HAP-1 (cell line): Measurements from ENCODE around the gene DIP2C.

ENCODE experiments used
- DNase-seq, 2 experiments: peaks; one replicate each; pipeline ENCODE4 v3.0.0-alpha.2; 2016 to 2020; ENCODE audit warnings: low spot score in 2 of 2
- H3K27me3 ChIP-seq: fragments of 250-450 bp; sonication (Bioruptor Pico); 2 replicates; pipeline ENCODE4 v1.5.1; 2020; ENCODE audit warnings: low read depth, mild to moderate bottlenecking, moderate library complexity
- H3K36me3 ChIP-seq: fragments of 250-450 bp; sonication (Bioruptor Pico); replicated peaks from 2 replicates; pipeline ENCODE4 v1.5.1; 2020; ENCODE audit warnings: mild to moderate bottlenecking
- H3K4me1 ChIP-seq: fragments of 250-450 bp; sonication (Bioruptor Pico); 2 replicates; pipeline ENCODE4 v1.5.1; 2020; ENCODE audit warnings: mild to moderate bottlenecking
- H3K4me3 ChIP-seq: fragments of 250-450 bp; sonication (Bioruptor Pico); 2 replicates; pipeline ENCODE4 v1.5.1; 2020; ENCODE audit warnings: mild to moderate bottlenecking, moderate library complexity
- H3K9me3 ChIP-seq: fragments of 250-450 bp; sonication (Bioruptor Pico); 2 replicates; pipeline ENCODE4 v1.5.1; 2020; ENCODE audit warnings: mild to moderate bottlenecking, moderate library complexity
- in situ Hi-C: fragments of 300-500 bp; cut with MboI; formaldehyde crosslinking; loops from 3 replicates; pipeline ENCODE4 v1.14.3; 2020; ENCODE audit warnings: low sequenced_read_pairs, inconsistent platforms, mixed read lengths

Gene DIP2C

DNA sequence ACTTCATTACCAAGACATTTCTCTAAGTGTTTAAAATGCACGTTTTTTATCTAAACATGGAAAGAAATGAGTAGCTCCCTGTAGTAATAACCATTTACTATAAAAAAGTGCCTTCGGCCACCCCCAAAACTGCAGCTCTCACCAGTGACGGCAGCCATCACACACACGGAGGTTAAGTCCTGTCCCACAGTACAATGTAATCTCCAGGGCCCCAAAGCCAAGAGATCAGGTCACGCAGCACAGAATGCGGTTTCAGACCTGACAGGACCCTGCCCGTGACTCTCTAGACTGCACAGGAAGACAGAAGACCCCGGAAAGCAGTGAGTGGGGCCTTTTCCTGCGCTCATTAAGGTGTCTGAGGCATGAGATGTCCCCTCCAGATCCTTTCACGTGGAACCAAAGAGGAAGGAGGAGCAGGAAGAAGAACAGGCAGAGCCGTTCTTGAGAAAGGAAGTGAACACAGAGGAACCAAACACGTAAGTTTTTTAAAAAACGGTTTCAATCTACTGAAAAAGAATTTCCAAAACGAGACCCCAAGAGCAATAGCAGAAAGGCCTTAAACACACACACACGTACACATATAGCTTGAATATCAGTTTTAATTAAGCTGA, 428.5 kb downstream of the DIP2C start:
- Histone ChIP-seq H3K36me3 (no peaks in the 10 kb centered on the region), H3K9me3 (no peaks in the 10 kb centered on the region), H3K4me3 (no peak overlapping the region), H3K4me1 (no peaks in the 10 kb centered on the region), H3K27me3 (no peaks in the 10 kb centered on the region)
- in situ Hi-C loops: no loop called here
- no peak for DNase-seq

GRCh38 chr10:251982-252582, 437.4 kb downstream of the DIP2C start:
- no peaks in the 10 kb centered on the region for H3K4me1 ChIP-seq
- in situ Hi-C loops: no loop called here
- H3K27me3 ChIP-seq: no peaks in the 10 kb centered on the region
- no peak for DNase-seq
- H3K9me3 ChIP-seq: no peaks in the 10 kb centered on the region
- H3K4me3 ChIP-seq: no peak overlapping the region
- H3K36me3 ChIP-seq: peaks cover 19% of the 10 kb centered on the region

GRCh38 chr10:248307-248706, 441.2 kb downstream of the DIP2C start:
- H3K36me3 ChIP-seq: peaks cover 22% of the 10 kb centered on the region
- no peaks in the 10 kb centered on the region for H3K4me1 ChIP-seq
- no peak overlapping the region for H3K4me3 ChIP-seq
- H3K9me3 ChIP-seq: no peaks in the 10 kb centered on the region
- no peaks in the 10 kb centered on the region for H3K27me3 ChIP-seq
- in situ Hi-C loops: no loop called here
- DNase-seq: no peak

GRCh38 chr10:247480-247879, 442.0 kb downstream of the DIP2C start:
- DNase-seq: no peak
- Histone ChIP-seq H3K9me3 (no peaks in the 10 kb centered on the region), H3K36me3 (peaks cover 27% of the 10 kb centered on the region), H3K27me3 (no peaks in the 10 kb centered on the region), H3K4me3 (no peak overlapping the region), H3K4me1 (no peaks in the 10 kb centered on the region)
- in situ Hi-C loops: no loop called here

DNA sequence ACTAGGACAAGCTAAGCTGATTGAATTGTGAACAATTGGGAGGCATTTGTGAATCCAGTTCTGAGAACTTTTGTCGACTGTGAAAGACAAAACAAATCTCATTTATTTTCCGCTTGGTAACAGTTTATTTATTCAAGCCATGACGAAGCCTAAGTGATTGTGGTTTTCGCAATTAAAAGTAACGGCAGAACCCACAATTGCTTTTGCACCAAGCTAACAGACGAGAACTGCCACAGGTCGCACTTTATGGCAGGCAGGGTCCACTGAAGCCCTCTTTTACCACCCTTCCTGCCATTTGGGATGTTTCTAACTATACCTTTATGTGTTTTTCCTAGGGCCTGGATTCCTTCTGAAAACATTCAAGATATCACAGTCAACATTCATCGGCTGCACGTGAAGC, 443.0 kb downstream of the DIP2C start:
- no peaks in the 10 kb centered on the region for H3K9me3 ChIP-seq
- in situ Hi-C loops: no loop called here

GRCh38 chr10:244227-244626, 445.2 kb downstream of the DIP2C start:
- Histone ChIP-seq H3K36me3 (peaks cover 30% of the 10 kb centered on the region), H3K27me3 (no peaks in the 10 kb centered on the region), H3K9me3 (no peaks in the 10 kb centered on the region), H3K4me3 (no peak overlapping the region), H3K4me1 (no peaks in the 10 kb centered on the region)
- DNase-seq: no peak
- in situ Hi-C loops: no loop called here

More for the DNA sequence above, 443.0 kb downstream of the DIP2C start:
- Histone ChIP-seq H3K27me3 (no peaks in the 10 kb centered on the region), H3K4me1 (no peaks in the 10 kb centered on the region), H3K36me3 (peaks cover 30% of the 10 kb centered on the region), H3K4me3 (no peak overlapping the region)
- no peak for DNase-seq

GRCh38 chr10:241966-242643, 447.4 kb downstream of the DIP2C start:
- no peak overlapping the region for H3K4me3 ChIP-seq
- no peaks in the 10 kb centered on the region for H3K27me3 ChIP-seq
- in situ Hi-C loops: no loop called here
- no peak for DNase-seq
- no peaks in the 10 kb centered on the region for H3K9me3 ChIP-seq
- H3K4me1 ChIP-seq: no peaks in the 10 kb centered on the region
- peaks cover 11% of the 10 kb centered on the region for H3K36me3 ChIP-seq

GRCh38 chr10:241451-241850, 448.0 kb downstream of the DIP2C start:
- Histone ChIP-seq H3K4me1 (no peaks in the 10 kb centered on the region), H3K4me3 (no peak overlapping the region), H3K9me3 (no peaks in the 10 kb centered on the region), H3K36me3 (peaks cover 8% of the 10 kb centered on the region; the same call in 1 of the 2 replicates), H3K27me3 (no peaks in the 10 kb centered on the region)
- DNase-seq: peak in 1 of 2 experiments; percentile 19
- in situ Hi-C loops: no loop called here

DNA sequence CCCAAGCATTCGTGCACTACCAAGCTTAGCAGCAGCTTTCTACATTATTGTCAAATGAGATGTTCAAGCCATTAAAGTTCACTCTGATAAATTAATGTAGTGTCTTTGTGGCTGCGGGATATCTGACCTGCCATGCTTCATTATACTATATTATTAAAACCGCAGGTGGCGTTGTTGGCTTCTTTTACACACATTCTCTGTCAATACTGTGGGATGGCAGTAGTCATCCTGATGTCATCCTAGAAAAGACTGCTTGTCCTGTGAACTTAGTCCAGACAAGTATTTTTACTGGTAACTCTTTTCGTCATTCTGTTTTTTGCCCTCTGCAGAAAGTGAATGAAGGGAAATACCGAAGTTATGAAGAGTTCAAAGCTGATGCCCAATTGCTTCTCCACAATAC, 450.4 kb downstream of the DIP2C start:
- no peak overlapping the region for H3K4me3 ChIP-seq
- H3K4me1 ChIP-seq: no peaks in the 10 kb centered on the region
- in situ Hi-C loops: no loop called here
- DNase-seq: no peak
- H3K27me3 ChIP-seq: no peaks in the 10 kb centered on the region
- peaks cover 8% of the 10 kb centered on the region; the same call in 1 of the 2 replicates for H3K36me3 ChIP-seq
- no peaks in the 10 kb centered on the region for H3K9me3 ChIP-seq

DNA sequence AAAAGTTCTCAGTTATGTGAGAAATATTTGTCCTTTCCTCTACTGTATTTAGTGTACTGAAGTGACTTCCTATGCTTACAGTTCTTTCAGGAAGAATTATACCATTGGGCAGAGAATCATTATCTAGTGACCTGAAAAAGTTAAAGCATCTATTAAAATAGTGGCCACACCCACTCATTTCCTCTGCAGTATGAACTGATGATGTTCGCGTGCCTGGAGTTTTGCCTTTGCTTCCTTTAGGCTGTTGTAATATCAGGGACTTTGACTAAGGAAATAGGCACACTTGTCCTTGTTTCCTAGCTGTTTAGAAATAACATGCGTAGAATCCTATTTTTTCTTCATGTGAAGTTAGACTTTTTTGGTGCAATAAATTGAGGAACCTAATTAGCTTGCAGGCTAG, 453.6 kb downstream of the DIP2C start:
- H3K9me3 ChIP-seq: no peaks in the 10 kb centered on the region
- no peak overlapping the region for H3K4me3 ChIP-seq
- in situ Hi-C loops: no loop called here
- H3K4me1 ChIP-seq: no peaks in the 10 kb centered on the region
- no peaks in the 10 kb centered on the region for H3K36me3 ChIP-seq
- no peaks in the 10 kb centered on the region for H3K27me3 ChIP-seq
- no peak for DNase-seq

GRCh38 chr10:234708-235406, 454.6 kb downstream of the DIP2C start:
- Histone ChIP-seq H3K27me3 (no peaks in the 10 kb centered on the region), H3K4me1 (no peaks in the 10 kb centered on the region), H3K4me3 (no peak overlapping the region), H3K36me3 (no peaks in the 10 kb centered on the region), H3K9me3 (no peaks in the 10 kb centered on the region)
- in situ Hi-C loops: no loop called here
- no peak for DNase-seq

DNA sequence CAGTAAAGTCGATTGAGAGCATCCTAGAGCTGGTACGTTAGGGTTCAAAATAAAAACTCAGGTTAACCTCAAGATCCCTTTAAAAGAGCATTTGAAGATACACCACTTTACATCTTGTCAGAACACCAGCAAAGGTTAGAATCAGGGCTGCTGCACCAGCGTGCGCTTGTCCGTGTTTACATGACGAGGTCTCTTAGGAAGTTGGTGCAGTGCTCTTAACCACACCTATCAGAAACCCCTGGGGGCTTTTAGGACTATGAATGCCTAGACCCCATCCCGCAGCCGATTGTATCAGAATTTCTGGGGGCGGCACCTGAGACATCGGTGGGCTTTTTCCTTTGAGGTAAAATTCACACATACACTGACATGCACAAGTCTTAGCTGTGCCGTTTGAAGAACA, 456.6 kb downstream of the DIP2C start:
- H3K4me3 ChIP-seq: no peak overlapping the region
- in situ Hi-C loops: no loop called here
- no peaks in the 10 kb centered on the region for H3K9me3 ChIP-seq
- H3K36me3 ChIP-seq: no peaks in the 10 kb centered on the region
- DNase-seq: no peak
- no peaks in the 10 kb centered on the region for H3K27me3 ChIP-seq
- H3K4me1 ChIP-seq: no peaks in the 10 kb centered on the region

DNA sequence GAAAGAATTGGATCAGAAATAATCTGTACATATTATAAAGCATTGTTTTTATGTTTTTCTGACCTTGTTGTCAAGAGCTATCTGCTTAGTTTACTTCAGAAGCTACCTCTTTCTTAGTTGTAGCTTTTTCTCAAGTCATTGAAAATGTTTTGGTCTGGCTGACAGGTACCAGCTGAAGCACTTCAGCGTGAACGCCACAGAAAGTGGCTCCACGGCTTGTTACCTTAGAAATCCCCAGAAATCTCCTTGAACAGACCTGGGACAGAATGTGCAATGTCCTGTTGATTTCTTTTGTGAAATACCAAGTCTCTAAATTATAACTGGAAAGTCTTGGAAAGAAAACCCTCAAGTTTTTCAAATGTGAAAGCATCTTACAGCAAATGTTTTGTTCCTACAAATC, 457.4 kb downstream of the DIP2C start:
- Histone ChIP-seq H3K4me3 (no peak overlapping the region), H3K27me3 (no peaks in the 10 kb centered on the region), H3K9me3 (no peaks in the 10 kb centered on the region), H3K4me1 (no peaks in the 10 kb centered on the region), H3K36me3 (no peaks in the 10 kb centered on the region)
- in situ Hi-C loops: no loop called here
- DNase-seq: no peak

DNA sequence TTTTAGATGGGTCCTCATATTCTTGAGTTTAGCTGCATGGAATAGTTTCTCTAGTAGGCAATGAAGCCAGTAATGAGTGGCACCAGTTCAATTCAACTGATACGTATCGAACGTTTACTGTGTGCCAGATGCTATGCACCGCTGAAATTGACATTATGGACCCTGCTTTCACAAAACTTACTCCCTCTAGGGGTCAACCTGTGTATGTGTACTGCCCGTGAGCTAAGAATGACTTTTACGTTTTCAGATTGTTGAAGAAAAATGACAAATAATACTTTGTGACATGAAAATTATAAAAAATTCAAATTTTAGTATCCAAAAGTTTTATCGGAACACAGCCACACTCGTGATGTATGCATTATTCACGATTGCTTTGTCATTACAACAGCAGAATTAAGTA, 458.7 kb downstream of the DIP2C start:
- no peak overlapping the region for H3K4me3 ChIP-seq
- in situ Hi-C loops: no loop called here
- no peaks in the 10 kb centered on the region for H3K4me1 ChIP-seq

More for the DNA sequence above, 458.7 kb downstream of the DIP2C start:
- H3K9me3 ChIP-seq: no peaks in the 10 kb centered on the region
- no peaks in the 10 kb centered on the region for H3K27me3 ChIP-seq
- peak in 1 of 2 experiments; percentile 15 for DNase-seq
- no peaks in the 10 kb centered on the region for H3K36me3 ChIP-seq
